Hindlimb muscle (tissue), 1 donor: Measurements from ENCODE around the gene POLR2A. TPM values are rescaled to one million over a fixed set of nuclear protein-coding genes. Genes with fewer than 3 reads are reported as not detected.
A peak's percentile ranks its signal among the peaks of the same experiment; 100 is the strongest.
"Not testable (repeated sequence)": the region's sequence is repeated elsewhere in the genome, so short reads cannot be mapped to it uniquely, and the experiment has no call there.

ENCODE experiments used
- DNase-seq: peaks from one replicate; pipeline ENCODE4 v3.0.0-alpha.2; 2013
- polyA plus RNA-seq: library from polyadenylated mRNA; unstranded; fragments of 120-200 nt; gene quantifications from one replicate; pipeline ENCODE4 v1.2.1, GENCODE V29; 2013; ENCODE audit not compliant: insufficient read length

Gene POLR2A
- polyA plus RNA-seq, 1 donor = 70.0 TPM

DNA sequence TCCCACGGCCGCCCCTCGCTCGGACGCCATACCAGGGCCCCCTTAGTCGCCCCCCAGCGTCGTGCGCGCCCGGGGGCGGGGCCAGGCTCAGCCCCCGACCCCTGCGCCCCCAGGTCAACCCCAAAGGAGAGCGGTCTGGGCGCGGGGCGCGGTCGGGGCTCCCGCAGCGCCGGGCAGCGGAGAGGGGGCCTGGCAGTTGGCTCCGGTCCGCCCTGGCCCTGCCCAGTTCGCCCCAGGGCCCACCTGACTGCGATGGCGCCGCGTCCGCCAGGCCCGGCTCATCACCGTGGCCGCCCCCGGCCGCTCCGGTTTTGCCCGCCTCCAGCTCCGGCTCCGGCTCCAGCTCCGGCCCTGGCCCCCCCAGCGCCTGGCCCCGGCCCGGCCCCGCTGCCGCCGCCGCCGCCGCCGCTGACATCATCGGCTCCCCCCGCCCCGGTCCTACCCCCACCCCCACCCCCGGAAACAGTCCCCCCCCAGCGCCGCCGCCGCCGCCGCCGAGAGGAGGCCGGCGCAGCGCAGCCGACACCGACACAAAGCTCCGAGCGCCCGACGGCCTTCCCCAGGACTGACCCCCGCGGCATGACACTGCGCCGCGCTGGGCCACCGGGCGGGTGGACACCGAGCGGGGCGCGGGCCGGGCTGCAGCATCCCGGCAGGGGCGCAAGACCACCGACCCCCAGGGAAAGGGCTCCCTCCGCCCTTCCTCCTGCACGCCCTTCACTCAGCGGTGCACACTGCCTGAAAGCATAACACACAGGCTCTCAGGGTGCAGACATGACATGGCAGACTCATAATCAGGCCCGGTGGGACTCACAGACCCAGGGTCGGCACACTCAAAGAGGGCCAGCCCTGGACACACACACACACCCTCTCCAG lies 4.7 kb upstream of the POLR2A start, which contains the start of gene ZBTB4:
Gene ZBTB4, minus strand, starts transcription at position 419 of the 876 bp plus-strand sequence. CDS start 12,830 bp downstream, outside the sequence.
- peak; percentile 56 for DNase-seq

DNA sequence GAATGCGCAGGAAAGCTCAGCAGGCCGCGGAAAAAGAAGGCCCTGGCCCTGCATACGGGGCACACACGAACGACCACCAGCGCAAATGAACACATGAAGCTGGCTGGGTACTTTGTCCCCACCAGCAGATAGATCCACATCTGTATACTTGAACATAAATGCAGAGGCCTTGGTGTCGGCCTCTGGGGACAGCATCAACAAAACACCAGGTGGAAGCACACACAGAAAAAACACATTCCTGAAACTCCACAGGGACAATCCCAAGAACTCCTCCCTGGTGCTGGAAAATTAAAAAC lies 4.1 kb upstream of the POLR2A start:
- DNase-seq = no peak

DNA sequence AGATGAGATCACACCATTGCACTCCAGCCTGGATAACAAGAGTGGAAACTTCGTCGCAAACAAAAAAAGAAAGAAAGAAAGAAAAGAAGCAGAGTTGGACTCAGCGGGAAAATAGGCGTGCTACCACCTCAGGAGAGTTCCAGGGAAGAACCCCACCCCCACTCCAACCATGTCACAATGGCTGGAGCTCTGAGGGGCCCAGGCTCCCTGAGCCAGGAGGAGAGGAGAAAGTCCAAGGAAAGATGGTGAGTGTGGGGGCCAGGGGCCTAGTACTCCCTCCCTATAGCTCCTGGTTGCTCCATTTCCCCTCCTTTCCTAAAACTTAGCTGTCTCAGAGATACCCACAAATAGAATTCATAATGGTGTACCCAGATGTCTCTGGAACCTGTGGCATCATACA lies 2.9 kb upstream of the POLR2A start, which contains the start of gene SLC35G6:
Gene SLC35G6, plus strand, starts transcription at position 172 of the 400 bp plus-strand sequence. Its CDS starts 71 bp downstream, at position 243.
- DNase-seq = not testable (repeated sequence)

GRCh38 chr17:7481842-7482741 lies 2.1 kb upstream of the POLR2A start:
- not testable (repeated sequence) for DNase-seq

GRCh38 chr17:7482742-7483088 lies 1.5 kb upstream of the POLR2A start:
- not testable (repeated sequence) for DNase-seq

DNA sequence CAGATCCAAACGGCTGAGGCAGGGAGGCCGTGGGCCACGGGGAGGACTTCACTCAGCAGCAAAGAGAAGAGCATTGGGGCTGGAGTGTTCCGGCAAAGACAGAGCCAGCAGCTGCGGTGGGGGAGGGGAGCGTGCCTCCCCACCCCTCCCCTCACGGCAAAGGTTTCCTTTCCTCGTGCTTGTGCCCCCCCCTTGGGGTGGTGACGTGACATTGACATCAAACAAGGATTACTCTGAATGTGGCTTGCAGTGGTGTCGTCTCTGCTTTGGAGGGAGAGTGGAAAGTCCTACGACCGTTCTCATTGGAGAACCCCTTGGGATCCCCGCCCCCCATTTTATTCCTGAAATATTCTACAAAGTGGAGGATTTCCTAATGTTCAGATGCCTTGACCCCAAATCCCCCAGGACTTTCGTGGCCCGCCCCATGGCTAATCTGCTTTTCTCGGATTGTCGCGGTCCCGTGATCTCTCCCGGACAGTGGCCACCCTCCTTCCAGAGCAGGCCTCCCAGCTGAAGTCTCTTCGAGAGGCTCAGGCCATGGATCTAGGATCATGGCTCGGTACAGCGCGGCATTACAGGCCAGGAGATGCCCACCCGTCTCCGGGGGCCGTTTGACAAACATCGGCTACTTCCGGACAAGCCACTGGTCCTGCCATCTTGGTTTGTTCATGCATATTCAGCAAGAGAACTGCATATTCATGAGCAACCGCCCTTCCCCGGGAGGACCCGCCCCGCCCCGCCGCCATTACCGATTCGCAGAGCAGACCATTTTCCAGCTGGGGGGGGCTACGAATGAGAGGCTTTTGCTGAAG lies 705 bp upstream of the POLR2A start:
- DNase-seq = peak; percentile 92

DNA sequence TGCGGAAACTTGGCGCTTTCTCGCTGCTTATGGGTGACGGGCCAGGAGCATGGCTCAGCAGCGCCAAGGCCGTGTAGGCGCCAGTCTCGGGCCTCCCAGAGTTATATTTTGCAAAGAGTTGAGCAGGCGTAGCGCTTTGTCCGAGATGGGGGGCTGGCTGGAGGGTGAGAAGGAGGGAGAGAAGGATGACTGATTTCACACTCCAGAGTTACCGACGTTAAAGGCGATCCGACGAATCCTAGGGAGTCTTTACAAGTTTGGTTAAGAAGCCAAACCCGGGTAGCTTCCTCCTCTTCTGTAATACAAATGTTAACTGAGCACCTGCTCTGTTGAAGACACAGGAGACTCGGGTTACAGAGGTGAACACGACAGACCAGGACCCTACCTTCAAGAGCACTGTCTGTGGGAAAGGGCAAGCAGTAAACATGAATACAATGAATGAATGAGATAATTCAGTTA lies 782 bp downstream of the POLR2A start:
- DNase-seq = no peak

GRCh38 chr17:7486181-7486580 lies 2.0 kb downstream of the POLR2A start:
- DNase-seq = no peak

GRCh38 chr17:7490144-7490543 lies 6.0 kb downstream of the POLR2A start:
- DNase-seq = no peak

DNA sequence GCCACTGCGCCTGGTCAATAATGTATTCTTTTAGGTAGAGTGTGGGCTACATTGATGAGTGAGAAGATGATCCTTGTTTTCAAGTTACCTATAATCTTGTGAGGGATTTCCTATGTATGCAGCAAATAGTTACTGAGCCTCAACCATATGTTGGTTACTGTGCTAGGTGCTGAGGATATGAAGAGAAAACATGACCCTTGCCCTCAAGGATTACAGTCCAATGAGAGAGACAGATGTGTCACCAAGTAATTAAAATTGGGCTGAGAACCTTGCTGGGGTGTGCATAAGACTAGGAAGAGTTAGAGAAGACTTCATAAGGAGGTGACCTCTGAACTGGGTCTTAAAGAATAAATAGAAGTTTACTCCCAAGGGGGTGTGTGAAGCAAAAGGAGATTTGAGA lies 7.4 kb downstream of the POLR2A start:
- DNase-seq = no peak

DNA sequence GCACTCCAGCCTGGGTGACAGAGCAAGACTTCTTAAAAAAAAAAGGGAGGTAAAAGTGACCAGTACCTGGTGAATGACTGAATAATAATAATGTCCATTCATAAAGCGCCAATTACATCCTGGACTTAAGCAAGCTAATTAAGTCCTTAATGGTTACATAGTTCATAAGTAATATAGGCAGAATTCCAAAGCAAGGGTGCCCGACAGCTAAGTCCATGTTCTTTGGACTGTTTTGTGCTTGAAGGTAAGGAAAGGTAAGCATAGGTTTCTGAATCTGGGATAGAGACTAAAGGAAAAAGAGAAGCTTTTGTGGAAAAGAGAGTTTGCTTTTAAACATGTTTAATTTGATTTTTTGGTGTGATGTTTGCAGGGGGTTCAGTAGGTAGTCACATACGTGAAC lies 9.8 kb downstream of the POLR2A start:
- no peak for DNase-seq

DNA sequence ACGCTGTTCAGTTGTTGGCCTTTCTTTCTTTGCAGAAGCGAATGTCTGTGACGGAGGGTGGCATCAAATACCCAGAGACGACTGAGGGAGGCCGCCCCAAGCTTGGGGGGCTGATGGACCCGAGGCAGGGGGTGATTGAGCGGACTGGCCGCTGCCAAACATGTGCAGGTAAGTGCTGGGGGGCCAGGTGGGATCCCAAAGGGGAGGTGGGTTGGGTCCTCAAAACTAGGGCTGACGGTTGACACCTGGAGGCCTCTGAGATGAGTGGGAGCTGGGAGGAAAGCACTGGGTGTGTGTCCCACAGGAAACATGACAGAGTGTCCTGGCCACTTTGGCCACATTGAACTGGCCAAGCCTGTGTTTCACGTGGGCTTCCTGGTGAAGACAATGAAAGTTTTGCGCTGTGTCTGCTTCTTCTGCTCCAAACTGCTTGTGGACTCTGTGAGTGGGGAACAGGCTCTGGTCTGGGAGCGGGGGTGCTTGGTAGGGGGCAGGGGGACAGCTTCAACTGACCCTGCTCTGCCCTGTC lies 11.8 kb downstream of the POLR2A start:
- DNase-seq = no peak

- no peak for DNase-seq
These were observed 12.5 kb downstream of the POLR2A start for GRCh38 chr17:7496470-7497183.

DNA sequence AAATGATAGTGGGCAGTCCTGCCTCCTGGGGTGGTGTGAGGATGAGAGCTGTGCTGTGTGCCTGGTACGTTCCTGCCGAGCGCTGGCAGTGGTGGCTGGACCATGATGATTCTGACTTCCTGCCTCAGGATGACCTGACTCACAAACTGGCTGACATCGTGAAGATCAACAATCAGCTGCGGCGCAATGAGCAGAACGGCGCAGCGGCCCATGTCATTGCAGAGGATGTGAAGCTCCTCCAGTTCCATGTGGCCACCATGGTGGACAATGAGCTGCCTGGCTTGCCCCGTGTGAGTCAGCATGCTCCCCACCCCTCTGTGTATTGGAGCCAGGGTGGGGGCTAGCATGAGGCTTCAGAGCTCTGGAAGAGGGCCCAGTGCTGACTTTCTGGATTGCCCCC lies 13.1 kb downstream of the POLR2A start:
- DNase-seq = no peak

DNA sequence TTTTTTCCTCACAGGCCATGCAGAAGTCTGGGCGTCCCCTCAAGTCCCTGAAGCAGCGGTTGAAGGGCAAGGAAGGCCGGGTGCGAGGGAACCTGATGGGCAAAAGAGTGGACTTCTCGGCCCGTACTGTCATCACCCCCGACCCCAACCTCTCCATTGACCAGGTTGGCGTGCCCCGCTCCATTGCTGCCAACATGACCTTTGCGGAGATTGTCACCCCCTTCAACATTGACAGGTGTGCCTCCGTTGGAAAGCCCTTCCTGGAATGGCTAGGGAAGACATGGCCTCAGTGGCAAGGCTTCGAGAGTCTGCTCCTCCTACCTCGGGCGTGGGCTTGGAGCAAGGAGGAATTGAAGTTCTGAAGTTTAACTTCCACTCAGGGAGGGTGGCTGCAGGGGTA lies 13.5 kb downstream of the POLR2A start:
- DNase-seq = no peak

DNA sequence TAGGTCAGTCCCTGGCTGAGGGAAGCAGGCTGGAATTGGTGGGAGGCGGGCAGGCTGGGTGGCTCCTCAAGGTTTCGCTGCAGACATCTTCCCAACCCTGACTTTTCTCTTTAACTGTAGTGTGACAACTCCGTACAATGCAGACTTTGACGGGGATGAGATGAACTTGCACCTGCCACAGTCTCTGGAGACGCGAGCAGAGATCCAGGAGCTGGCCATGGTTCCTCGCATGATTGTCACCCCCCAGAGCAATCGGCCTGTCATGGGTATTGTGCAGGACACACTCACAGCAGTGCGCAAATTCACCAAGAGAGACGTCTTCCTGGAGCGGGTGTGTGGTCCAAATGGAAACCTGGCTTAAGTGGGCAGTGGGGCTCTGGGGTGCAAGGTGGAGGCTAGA lies 15.0 kb downstream of the POLR2A start:
- DNase-seq = no peak

GRCh38 chr17:7501729-7502128 lies 17.6 kb downstream of the POLR2A start:
- DNase-seq = no peak

- no peak for DNase-seq
These were observed 18.1 kb downstream of the POLR2A start for GRCh38 chr17:7502171-7502847.

GRCh38 chr17:7502987-7503386 lies 18.8 kb downstream of the POLR2A start:
- no peak for DNase-seq

- DNase-seq = no peak
These were observed 19.4 kb downstream of the POLR2A start for GRCh38 chr17:7503521-7503920.

- DNase-seq = no peak
These were observed 24.0 kb downstream of the POLR2A start for GRCh38 chr17:7508145-7508544.
